T-helper 1 cell (primary cell): ENCODE measurements around the gene STK33.

ENCODE experiments used
- DNase-seq, 5 donors: peaks; one replicate each; pipeline ENCODE4 v3.0.0-alpha.2; 2012 to 2020

STK33 gene

DNA sequence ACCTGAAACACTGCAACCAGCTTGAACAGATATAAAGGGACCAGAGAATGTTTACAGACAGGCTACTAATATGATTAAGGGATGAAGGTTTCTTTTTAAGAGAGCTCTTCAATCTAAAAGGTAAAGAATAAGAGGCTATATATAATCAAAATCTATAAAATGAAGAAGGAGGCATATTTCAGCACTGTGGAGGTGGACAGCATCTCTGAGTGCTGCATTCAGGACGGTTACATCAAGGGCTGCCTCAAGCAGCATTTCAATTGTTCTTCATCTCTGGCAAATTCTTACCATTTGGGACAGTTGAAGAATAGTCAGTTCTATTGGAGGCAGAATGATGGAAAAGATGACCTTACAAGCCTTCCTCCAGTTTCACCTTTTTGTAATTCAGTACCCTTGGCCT lies 190.7 kb downstream of the STK33 start:
- DNase-seq, result no peak

DNA sequence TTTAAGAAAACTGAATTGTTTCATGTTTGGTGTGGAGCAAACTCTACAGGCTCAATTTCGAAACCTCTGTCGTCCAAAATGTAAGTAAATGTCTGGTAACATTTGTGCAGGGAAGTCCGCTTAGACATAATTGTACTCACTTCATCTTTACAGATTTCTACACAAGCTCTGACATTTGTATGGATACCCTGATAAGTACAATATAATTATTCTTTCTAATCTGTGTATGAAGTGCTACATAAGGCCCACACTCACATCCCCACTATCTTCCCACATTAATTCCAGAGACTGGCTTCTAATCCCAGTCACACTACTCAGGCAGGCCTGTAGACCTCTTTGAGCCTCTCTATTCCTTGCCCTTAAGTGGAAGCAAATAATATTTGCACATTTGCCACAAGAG lies 201.1 kb downstream of the STK33 start:
- DNase-seq, result no peak

DNA sequence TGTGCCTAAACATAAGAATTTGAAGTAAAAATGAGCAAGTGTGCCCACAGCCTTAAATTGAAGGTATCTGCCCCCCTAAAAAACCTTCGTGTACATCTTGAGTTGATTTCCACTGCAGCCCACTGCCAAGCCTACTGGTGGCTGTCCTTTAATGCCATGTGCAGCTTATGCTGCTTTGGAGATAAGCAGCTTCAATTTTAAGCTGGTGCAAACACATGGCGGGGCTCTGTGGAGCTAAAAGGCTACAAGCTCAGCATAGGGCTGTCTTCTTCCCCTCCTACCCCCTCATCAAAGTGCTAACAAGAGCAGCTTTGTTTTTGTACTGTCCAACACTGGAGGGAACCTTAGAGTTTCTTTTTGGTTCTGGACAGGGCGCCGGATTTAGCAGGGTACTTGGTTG lies 201.9 kb downstream of the STK33 start:
- DNase-seq, result no peak

DNA sequence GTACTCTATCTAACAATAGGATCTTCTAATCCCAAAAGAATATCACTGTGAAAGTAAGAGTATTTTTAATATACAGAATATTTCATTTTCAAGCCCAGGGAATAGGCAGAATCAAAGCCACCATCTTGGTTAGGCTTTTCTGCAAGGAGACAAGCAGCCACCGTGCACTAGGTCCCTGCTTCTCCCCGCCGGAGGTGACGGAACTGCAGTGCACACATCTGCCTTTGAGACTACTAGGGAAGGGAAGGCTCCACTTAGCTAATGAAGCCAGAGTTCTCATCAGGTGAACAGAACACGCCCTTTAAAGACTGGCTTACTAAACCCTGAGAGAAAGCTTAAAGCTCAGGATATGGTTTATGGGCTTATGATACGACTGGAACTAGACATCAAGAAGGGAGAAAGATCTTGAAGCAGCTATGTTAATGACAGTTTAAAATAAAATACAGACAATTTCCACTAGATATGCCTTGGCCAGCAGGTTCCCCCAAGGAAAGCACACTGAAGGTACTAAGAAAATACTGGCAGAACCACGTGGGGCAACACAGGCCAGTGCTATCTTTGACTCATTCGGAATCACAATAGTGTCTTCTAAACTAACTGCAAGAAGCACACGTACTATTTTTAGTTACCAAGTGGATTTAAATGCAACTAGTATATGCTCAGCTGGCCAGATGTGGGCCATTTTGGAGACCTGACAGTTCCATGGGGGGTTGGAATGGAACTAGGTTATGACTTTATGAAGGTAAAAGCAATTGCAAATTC lies 203.0 kb downstream of the STK33 start:
- DNase-seq, result no peak

DNA sequence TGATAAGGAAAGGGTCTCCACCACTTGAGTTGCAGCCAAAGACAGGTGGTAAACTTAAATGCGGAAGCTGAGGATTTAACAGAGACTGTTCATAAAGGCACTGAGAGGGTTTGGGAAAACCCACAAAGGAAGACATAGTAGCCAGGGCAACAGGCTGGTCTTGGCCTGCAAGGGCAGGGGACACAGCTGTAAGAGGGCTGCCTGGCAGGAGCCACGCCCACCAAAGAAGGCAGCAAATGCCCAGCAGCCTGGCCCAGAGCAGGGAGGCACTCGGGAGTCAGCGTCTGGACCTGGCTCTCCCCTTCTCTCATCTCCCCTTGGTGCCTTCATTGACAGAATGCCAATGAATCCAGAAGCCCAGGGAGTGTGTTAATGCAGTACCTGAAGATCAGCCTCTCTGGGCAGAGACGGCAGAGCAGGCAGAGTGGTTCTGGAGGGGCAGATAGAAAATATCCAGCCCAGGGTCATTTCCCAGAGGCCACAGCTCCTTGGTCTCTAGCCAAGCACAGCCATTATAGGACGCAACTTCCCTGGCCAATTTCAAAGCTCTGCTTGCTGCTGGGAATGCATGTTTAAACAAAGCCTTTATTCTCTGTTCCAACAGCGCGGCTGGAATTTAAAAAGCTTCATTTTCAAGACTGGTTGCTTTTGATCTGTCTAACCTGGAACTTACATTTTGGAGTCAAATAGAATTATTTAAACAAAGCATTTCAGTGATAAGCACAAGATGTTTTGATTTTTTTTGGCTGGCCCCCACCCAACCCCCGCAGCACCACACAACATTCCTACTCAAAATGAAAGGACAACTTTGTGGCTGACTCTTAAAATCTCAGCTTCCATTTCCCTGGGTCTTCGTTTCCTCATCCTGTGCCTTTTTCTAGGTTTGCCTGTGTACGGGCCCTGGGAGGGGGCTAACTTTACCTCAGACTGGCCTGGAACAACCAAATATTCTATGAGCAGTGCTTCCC lies 204.7 kb downstream of the STK33 start:
- DNase-seq, result no peak

DNA sequence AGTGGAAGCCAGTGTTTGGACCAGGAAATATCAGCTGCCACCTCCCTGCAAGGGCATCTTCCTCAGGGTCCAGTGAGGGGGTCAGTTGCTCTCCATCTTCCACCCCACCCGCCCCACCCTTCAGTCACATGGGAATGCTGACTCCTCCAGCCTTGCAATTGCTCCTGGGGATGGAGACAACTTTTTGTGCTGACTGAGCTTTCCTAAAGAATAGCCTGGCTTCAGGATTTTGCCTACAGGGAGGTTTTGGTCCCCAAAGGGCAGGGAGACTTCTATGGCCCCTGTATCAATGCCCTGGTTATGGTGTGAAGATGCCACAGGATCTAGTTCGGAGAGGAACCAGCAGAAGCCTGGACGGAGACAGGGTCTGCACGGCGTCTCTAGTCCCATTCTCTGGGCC lies 206.3 kb downstream of the STK33 start:
- no peak for DNase-seq

DNA sequence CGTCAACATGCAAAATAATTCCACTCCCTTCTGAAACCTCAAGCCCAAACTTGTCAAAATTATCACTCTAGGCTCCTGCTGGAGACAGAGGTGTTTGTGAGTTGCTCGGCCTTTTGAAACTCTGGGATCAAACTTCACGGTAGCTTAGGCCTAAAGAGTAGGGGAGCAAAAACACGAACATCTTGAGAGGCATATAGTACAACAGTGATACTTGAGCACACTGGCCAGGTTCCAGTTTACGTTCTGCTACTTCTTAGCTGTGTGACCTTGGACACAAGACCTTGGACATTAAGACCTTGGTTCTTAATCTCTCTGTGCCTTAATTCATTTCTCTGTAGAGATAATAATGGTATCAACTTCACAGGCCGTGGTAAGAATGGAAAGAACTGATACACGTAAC lies 206.9 kb downstream of the STK33 start:
- no peak for DNase-seq

DNA sequence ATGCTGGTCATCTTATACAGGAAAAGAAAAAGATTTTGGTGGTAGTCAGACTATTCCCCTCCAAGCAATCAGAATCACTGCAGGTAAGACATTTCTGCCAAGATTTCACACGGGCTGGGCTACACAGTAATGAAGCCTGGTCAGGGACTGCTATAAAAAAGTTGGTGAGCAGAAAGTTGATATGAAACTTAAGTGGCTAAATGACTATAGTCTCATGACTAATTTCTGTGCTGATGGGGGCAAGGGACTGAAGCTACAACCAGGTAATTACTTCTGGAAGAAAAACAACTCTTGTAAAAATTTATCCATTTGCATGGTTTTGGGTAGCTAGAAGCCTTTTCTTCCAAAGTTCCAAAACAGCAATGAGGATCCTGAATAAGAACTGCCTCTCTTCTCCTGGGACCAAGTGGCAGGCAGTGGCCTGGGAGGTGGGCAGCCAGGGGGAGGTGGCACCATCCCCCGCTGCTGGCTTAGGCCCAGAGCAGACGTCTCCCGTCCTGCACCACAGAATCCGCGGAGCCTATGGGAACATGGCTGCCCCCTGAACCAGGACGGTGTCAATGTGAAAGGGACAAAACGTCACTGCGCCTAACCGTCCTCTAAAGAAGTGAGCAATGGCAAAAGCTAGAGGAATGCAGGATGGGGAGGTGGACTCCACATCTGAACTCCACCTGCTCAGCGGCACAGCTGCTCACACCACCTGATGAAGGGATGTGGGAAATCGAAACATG lies 207.7 kb downstream of the STK33 start:
- no peak for DNase-seq

DNA sequence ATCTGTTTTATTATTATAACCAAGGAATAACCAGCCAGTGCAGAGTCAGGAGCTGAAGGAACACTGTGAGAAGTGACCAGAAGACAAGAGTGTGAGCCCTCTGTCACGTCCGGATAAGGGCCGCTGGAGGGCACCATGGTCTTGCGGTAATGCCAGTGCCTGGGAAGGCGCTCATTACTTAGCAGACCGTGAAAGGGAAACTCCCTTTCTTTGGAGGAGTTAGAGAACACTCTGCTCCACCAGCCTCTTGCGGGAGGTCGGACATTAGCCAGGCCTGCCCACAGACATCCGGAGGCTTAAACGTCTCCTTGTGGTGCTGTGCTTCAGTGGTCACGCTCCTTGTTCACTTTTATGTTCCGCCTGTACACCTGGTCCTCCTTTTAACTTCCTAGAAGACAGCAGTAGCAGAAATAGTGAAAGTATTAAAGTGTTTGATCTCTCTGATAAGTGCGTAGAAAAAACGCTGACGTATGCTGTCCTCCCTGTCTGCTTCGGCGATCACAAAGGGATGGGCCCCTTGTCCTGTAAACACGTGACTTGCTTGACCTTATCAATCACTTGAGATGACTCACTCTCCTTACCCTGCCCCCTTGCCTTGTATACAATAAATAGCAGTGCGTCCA lies 209.7 kb downstream of the STK33 start:
- DNase-seq, result no peak

DNA sequence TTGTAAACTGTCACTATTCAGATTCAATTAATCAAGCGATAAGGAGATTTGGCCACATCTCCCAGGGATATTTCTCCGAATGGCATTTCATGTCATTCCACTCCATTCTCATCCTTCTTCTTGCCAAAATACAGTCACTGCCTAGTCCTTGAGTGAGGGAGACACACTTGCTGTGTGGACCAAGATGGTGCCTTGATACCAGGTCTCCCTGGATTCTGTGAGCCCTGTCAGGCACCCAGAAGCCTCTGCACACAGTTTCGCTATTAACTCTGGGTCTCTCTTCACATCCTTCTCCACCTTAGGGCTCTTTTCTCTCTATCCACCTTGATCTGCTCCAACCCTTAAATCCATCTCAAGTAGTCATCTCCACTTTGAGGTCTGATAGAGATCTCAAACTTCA lies 210.4 kb downstream of the STK33 start:
- no peak for DNase-seq

DNA sequence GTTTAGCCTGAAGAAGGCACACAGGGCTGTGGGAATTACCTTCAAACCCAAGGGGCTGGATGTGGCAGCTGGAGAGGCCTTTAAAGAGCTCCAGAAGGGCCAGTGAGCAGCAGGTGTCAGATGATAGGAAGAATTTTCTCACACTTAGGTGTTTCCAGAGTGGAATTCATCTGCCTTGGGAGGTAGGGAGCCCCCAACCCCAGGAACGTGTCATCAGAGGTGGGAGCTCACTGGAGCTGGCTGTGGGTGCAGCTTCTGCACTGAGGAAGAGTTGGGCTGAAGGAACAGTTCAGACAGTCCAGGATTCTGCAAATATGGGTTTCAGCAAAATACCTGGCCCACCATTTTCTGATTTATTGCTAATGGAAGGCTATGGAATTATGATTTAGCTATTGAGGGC lies 210.8 kb downstream of the STK33 start:
- DNase-seq, result no peak

DNA sequence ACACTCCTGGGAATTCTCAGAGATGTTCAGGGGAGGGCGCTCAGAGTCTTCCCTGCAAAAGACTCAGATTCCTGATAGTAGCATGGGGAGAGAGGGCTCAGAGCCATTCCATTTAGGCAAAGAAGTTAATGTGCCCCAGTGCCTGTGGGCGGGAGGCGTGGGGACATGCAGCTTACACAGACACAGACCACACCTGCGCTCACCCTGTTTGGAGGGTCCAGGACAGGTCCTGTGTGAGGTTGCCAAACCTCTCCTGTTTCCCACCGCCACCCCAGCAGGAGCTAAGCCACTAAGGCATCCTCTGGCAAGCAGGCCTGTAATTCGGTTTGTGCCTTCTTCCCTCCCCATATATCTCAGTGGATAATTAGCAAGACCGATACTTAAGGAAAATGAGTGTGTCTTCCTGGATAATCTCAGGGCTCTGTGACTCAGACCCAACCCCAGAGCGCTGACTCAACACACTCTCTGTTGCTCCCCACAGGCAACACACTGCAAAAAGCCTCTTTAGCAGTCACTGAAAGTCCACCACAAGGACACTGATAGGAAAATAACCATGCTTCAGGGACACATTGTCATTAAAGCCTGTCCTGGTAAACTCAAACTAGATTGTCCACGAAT lies 211.5 kb downstream of the STK33 start:
- no peak for DNase-seq

DNA sequence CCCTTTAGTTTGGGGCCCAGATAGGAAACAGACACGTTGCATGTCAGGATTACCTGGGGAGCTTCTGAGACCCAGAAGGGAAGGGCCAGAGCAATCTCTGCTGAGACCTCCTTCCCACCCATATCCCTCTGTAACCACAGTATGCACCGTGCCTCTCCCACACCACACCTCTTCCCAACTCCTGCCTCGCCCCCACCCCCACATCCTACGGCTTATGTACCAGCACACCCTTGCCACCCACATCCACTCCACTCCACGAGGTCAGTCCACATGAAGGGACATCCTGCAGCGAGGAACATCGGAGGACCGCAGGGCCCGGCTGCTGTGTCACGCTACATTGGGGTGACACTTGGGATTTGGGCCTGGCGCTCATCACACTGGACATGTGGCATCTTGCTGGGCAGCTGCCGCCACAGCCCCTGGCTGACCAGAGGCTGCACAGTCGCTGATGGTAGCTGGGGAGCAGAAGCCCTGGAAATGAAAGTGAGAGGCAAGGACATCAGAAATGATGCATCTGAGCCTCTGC lies 212.1 kb downstream of the STK33 start:
- no peak for DNase-seq

DNA sequence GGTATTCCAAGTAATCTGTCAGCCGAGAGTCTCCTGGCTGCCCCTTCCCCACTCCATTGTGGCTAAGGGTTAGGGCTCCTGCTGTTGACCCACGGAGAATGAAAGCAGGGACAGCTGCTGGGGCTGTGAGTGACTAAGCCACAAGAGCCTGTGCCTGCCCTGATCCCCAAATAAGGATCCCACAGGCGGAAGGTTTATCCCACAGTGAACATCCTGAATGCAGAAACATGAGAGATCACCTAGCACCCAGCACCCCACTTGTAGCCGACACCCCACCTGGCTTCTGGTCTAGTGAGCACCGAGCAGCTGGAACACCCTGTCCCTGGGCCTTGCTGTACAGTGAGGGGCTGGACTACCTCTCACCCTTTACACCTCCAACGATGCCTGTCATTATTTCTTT lies 212.7 kb downstream of the STK33 start:
- DNase-seq, result no peak

DNA sequence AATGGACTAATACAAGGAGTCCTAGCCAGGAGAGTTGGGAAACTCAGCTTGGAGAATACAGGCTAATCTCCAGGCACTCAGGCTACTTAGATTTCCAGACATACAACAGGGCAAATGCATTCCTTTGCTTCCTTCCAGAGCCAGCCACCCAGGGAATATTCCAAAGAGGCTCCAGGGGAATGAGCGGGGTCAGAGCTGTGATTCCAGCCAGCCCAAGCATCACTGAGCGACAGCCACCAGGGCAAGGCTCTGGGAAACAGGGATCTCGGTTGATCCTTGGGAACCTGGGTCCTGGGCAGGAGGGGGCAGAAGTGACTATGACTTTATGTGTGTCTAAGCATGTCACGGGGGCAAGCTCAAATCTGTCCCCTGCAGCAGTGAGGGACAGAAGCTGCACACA lies 218.1 kb downstream of the STK33 start:
- DNase-seq, result no peak

DNA sequence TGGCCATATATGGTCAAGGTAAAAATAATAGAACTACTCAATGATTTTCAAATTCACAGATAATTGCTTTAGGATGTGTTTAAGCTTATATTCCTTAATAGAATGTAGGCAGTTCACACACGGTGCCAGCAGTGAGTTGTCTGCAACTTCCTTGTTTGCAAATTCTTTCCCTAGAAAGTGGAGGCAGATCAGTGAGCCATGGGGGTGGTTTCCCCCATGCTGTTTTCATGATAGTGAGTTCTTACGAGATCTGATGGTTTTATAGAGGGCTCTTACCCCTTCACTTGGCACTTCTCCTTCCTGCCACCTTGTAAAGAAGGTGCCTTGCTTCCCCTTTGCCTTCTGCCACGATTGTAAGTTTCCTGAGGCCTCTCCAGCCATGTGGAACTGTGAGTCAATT lies 218.6 kb downstream of the STK33 start:
- DNase-seq, result no peak

DNA sequence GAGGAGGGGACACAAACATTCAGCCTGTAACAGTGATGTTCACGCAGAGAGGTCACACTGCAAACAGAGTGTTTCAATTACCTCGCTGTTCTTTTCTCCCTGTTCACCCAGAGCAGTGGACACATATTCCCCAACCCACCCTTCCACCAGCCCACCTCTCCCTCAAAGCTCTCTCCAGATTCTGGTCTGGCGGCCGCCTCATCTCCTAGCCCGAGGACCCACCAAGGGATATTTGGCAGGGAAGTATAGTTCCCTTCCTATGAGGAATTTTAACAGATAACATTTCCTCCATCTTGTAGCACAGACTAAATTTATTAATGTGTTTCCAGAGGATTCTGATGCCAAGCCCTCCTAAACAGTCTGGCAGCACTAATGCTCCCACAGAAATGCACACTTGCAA lies 219.3 kb downstream of the STK33 start:
- DNase-seq, result no peak

DNA sequence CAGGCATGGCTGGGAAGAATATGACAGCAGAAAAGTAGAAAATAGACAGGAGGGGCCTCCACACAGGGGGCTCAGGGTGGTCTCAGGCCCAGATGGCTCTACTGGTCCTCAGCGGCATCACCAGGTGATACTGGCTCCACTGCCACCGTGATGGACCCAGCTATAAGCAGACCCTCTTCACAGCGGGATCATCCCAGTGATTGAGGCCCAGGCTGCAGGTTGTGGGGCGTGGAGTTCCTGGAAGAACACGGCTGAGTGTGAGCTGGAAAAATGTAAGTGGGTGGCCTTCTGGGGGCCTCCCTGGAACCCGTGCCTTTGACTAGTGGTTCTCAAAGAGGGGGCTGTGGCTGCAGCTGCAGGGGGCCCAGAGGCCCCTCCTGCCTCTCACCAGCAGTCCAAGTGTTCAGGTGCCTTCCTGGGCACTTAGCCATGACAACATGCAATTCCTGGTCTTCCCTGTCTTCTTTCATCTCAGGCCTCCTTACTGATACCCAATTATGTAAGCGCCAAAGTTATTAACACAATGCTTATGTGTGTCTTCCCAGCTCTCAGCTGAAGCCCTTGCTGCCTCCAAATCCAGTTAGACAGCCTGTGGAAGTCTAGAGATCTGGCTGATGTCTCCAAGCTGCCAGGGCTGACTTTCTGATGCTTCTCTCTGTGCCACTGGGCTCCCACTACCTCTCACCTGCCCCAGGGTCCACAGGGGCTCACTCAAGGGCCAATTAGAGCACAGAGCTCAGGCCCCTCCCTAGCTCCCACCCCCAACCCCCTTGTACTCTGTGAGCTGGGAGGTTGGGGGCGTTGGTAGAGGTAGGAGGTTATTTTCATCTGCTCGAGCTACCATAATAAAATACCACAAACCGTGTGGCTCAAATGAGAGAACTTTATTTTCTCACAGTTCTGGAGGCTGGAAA lies 220.3 kb downstream of the STK33 start:
- no peak for DNase-seq

DNA sequence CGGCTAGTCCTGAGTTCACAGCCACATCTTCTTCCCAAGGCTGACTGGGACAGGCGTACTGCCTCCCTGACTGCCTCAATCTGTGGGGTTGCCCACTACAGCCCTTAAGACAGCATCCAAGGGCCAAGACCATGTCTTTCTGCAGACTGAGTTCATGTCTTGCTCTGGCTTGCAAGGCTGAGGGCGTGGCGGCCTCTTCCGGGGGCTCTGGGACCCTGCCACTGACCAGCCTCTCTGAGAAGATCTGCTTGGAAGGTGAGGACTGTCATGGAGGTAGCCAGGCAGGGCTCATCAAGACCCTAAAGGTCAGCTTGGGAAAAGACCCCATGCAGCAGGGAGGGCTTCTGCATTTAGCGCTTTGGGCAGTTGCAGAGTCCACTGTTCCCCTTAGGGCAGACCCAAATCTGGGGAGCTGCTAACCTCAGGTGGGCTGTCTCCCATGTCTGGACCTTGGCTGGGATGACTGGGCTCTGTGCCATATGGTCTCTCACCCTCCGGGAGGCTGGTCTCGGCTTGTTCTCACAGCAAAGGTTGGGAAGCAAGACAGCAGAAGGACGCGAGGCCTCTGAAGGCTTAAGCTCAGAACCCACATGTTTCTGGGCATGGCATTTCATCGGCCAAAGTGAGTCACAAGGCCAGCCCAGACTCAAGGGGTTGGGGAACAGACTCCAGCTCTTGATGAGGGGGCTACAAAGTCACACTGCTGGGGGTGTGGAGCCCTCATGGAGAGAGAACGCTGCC lies 221.2 kb downstream of the STK33 start:
- no peak for DNase-seq

DNA sequence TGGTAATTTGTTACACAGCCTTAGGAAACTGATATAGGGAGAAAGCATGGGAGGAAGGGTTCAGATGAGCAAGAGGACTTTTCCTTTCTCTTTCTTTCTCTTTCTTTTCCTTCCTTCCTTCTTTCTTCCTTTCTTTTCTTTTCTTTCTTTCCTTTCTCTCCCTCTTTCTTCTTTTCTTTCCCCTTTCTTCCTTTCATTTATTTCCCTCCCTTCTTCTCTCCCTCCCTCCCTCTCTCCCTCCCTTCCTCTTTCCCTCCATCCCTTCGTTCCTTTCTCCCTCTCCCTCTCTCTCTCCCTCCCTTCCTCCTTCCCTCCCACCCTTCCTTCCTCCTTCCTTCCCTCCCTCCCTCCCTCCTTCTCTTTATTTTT lies 222.5 kb downstream of the STK33 start:
- no peak for DNase-seq
